GM12878 (cell line): ENCODE results near the gene SUB1. TPM values are rescaled to one million over a fixed set of nuclear protein-coding genes. Genes with fewer than 3 reads are reported as not detected.
A peak's percentile ranks its signal among the peaks of the same experiment; 100 is the strongest.

Source experiments
- ATAC-seq: fragments of 200-7000 bp; cut with Tn5 transposase; 3 replicates; pipeline ENCODE4 v1.9.1; 2020; ENCODE audit warnings: mild to moderate bottlenecking, moderate library complexity
- BruUV-seq: library from RNA; stranded (reverse); fragments of 400-500 nt; replicated peaks from 2 replicates; lab custom pipeline; 2021; lab: Mats Ljungman, UMichigan
- CTCF ChIA-PET: fragments of 300-600 bp; sonication (Branson Sonifier 250); formaldehyde crosslinking; extraction: SDS; loops from one replicate; lab custom pipeline; 2021; ENCODE audit warnings: inconsistent platforms; lab: Yijun Ruan, JAX
- POLR2A ChIA-PET: fragments of 350-600 bp; formaldehyde crosslinking; extraction: SDS; loops from one replicate; lab custom pipeline; 2021; ENCODE audit warnings: inconsistent platforms; lab: Charles Lee
- RAD21 ChIA-PET: fragments of 300-600 bp; sonication (Branson Sonifier 250); formaldehyde crosslinking; loops from one replicate; lab custom pipeline; 2023; ENCODE audit warnings: antibody characterized with exemption; ENCODE audit not compliant: unreplicated experiment; lab: Charles Lee
- SMC1A ChIA-PET: fragments of 300-600 bp; sonication (Branson Sonifier 250); formaldehyde crosslinking; loops from one replicate; lab custom pipeline; 2023; ENCODE audit not compliant: unreplicated experiment, uncharacterized antibody; lab: Charles Lee
- DNase-seq: peaks from one replicate; pipeline ENCODE4 v3.0.0-alpha.2; 2011; ENCODE audit warnings: low read depth, low spot score
- FAIRE-seq: peaks from 3 replicates; lab custom pipeline; 2011; peaks lifted over from hg19 to GRCh38; lab: Jason Lieb, UNC
- H2AFZ ChIP-seq: 2 replicates; pipeline ENCODE4 v1.6.0; 2011; ENCODE audit warnings: low read depth, low read length, control low read depth; ENCODE audit not compliant: control insufficient read depth
- H3K27ac ChIP-seq: 2 replicates; pipeline ENCODE4 v1.5.1; 2011; ENCODE audit warnings: control low read depth; ENCODE audit not compliant: control insufficient read depth, insufficient read depth
- H3K27me3 ChIP-seq, 2 experiments: replicated peaks in 1 of 2; 2 replicates each; pipeline versions ENCODE4 v1.6.0 to v1.6.1; 2011; ENCODE audit warnings: low read length in 1 of 2; ENCODE audit not compliant: control insufficient read depth in 2 of 2, insufficient read depth in 2 of 2
- H3K36me3 ChIP-seq, 2 experiments: 2 replicates each; pipeline ENCODE4 v1.5.1; 2011; ENCODE audit warnings: low read length in 1 of 2; ENCODE audit not compliant: control insufficient read depth in 2 of 2, insufficient read depth in 2 of 2
- H3K4me1 ChIP-seq: 2 replicates; pipeline ENCODE4 v1.6.1; 2011; ENCODE audit warnings: mild to moderate bottlenecking, low read length, moderate library complexity, mixed read lengths; ENCODE audit not compliant: control insufficient read depth, insufficient read depth
- H3K4me2 ChIP-seq: 2 replicates; pipeline ENCODE4 v1.6.0; 2011; ENCODE audit warnings: control low read depth; ENCODE audit not compliant: control insufficient read depth, insufficient read depth
- H3K4me3 ChIP-seq: fragments of 200-600 bp; sonication (generic); 2 replicates; pipeline ENCODE4 v1.5.1; 2016
- H3K79me2 ChIP-seq: 2 replicates; pipeline ENCODE4 v1.6.0; 2011; ENCODE audit warnings: low read length; ENCODE audit not compliant: control insufficient read depth, insufficient read depth
- H3K9ac ChIP-seq: 2 replicates; pipeline ENCODE4 v1.8.0; 2011; ENCODE audit warnings: low read length, control low read depth, mixed read lengths; ENCODE audit not compliant: control insufficient read depth, insufficient read depth
- H3K9me3 ChIP-seq: replicated peaks from 3 replicates; pipeline ENCODE4 v1.5.1; 2011; ENCODE audit warnings: mild to moderate bottlenecking, low read length; ENCODE audit not compliant: control insufficient read depth, insufficient read depth
- H4K20me1 ChIP-seq: 2 replicates; pipeline ENCODE4 v1.6.0; 2011; ENCODE audit not compliant: control insufficient read depth, insufficient read depth
- CEBPB ChIP-seq, 2 experiments: fragments of 150-350 bp in 1 of 2; IDR thresholded peaks; 2 replicates each; pipeline ENCODE4 v1.6.1; 2012 to 2014; ENCODE audit warnings: low read depth in 2 of 2, low read length in 2 of 2, borderline replicate concordance in 1 of 2, inconsistent platforms in 1 of 2
- CHD1 ChIP-seq: IDR thresholded peaks from 2 replicates; pipeline ENCODE4 v1.6.1; 2012; ENCODE audit warnings: low read depth, low read length, improper control_type of control experiment
- CHD4 ChIP-seq: fragments of 200-600 bp; sonication (generic); IDR thresholded peaks from 2 replicates; pipeline ENCODE4 v1.6.1; 2016; ENCODE audit warnings: mild to moderate bottlenecking
- E4F1 ChIP-seq: fragments of 450-650 bp; IDR thresholded peaks from 2 replicates; pipeline ENCODE4 v1.6.1; 2018; ENCODE audit warnings: borderline replicate concordance, mild to moderate bottlenecking; ENCODE audit not compliant: partially characterized antibody
- ESRRA ChIP-seq: IDR thresholded peaks from 2 replicates; pipeline ENCODE4 v1.6.1; 2012; ENCODE audit warnings: mild to moderate bottlenecking, low read length, improper control_type of control experiment
- IKZF1 ChIP-seq: fragments of 450-650 bp; conservative IDR thresholded peaks from 2 replicates; pipeline ENCODE4 v1.6.1; 2017; ENCODE audit warnings: antibody characterized with exemption, mild to moderate bottlenecking
- IRF4 ChIP-seq: IDR thresholded peaks from 2 replicates; pipeline ENCODE4 v1.6.1; 2011; ENCODE audit warnings: low read depth, low read length
- KLF5 ChIP-seq: fragments of 450-650 bp; IDR thresholded peaks from 2 replicates; pipeline ENCODE4 v1.6.1; 2014; ENCODE audit warnings: mild to moderate bottlenecking; ENCODE audit not compliant: partially characterized antibody
- MTA2 ChIP-seq: fragments of 450-650 bp; IDR thresholded peaks from 2 replicates; pipeline ENCODE4 v1.6.1; 2016; ENCODE audit warnings: low read depth, mild to moderate bottlenecking, moderate library complexity
- MTA3 ChIP-seq: IDR thresholded peaks from 2 replicates; pipeline ENCODE4 v1.6.1; 2012; ENCODE audit warnings: low read length, inconsistent platforms, borderline replicate concordance
- MXI1 ChIP-seq: fragments of 150-350 bp; IDR thresholded peaks from 2 replicates; pipeline ENCODE4 v1.6.1; 2011; ENCODE audit warnings: low read depth, mild to moderate bottlenecking, inconsistent platforms, low read length, improper control_type of control experiment
- NRF1 ChIP-seq: conservative IDR thresholded peaks from 2 replicates; pipeline ENCODE4 v1.6.1; 2011; ENCODE audit warnings: mild to moderate bottlenecking, low read depth, low read length, improper control_type of control experiment
- RAD21 ChIP-seq: IDR thresholded peaks from 2 replicates; pipeline ENCODE4 v1.6.1; 2011; ENCODE audit warnings: mild to moderate bottlenecking, low read depth, low read length, moderate library complexity; ENCODE audit not compliant: insufficient read depth
- SRF ChIP-seq, 2 experiments: IDR thresholded peaks; 2 replicates each; pipeline ENCODE4 v1.6.1; 2011; ENCODE audit warnings: low read depth in 2 of 2, low read length in 2 of 2, mild to moderate bottlenecking in 1 of 2, moderate library complexity in 1 of 2
- TCF3 ChIP-seq: IDR thresholded peaks from 2 replicates; pipeline ENCODE4 v1.6.1; 2012; ENCODE audit warnings: low read depth, mild to moderate bottlenecking, low read length, borderline replicate concordance; ENCODE audit not compliant: insufficient read depth
- USF1 ChIP-seq: IDR thresholded peaks from 2 replicates; pipeline ENCODE4 v1.6.1; 2011; ENCODE audit warnings: borderline replicate concordance, low read depth, mild to moderate bottlenecking, moderate library complexity, mixed read lengths, low read length; ENCODE audit not compliant: insufficient read depth; ENCODE audit errors: extremely low read length
- WGBS: methylation state at CpG from one replicate; pipeline ENCODE4 v1.1.6; 2016; ENCODE audit warnings: low lambda C conversion rate; ENCODE audit not compliant: insufficient replicate concordance, insufficient coverage; ENCODE audit errors: missing lambda C conversion rate; 5-methylcytosine and 5-hydroxymethylcytosine counted together
- in situ Hi-C: fragments of 300-500 bp; cut with MboI; formaldehyde crosslinking; loops from 9 replicates; pipeline ENCODE4 v1.14.3; 2018; ENCODE audit warnings: mixed read lengths
- intact Hi-C: fragments of 100-400 bp; cut with micrococcal nuclease; formaldehyde crosslinking; loops from one replicate; pipeline ENCODE4 v1.14.2; 2022; ENCODE audit not compliant: unreplicated experiment
- polyA plus RNA-seq, 11 experiments: library from polyadenylated mRNA; depleted of rRNA in 4 of 11; unstranded in 6 of 11; stranded (reverse) in 5 of 11; fragments of >200 nt; fragmentation: Nextera tagmentation in 4 of 11; fragmentation: Illumina TruSeq in 1 of 11; extraction: Ambion mirVana in 4 of 11; extraction: Trizol in 1 of 11; gene quantifications; 1 replicate in 1 of 11; 2 replicates in 10 of 11; pipeline versions ENCODE4 v1.2.1 to v1.2.3, GENCODE V29; 2011 to 2016; ENCODE audit warnings: inconsistent platforms in 2 of 11, missing spikeins in 2 of 11, low read depth in 1 of 11
- total RNA-seq, 4 experiments: library from RNA; depleted of rRNA in 3 of 4; stranded (reverse); fragments of >200 nt in 3 of 4; fragmentation: Illumina TruSeq in 1 of 4; extraction: Trizol in 1 of 4; gene quantifications; 2 replicates each; pipeline versions ENCODE4 v1.2.1 to v1.2.3, GENCODE V29; 2013 to 2021
- TF ChIP-seq, protein P1 (sequence below): fragments of 450-650 bp; IDR thresholded peaks from 2 replicates; pipeline ENCODE4 v1.6.1; 2017; ENCODE audit warnings: borderline replicate concordance

SUB1 gene
- total and polyA plus RNA-seq, 10 of the 15 experiments (the other 5 are each of a cell fraction or from before 2014, with no cell fraction given): 468 to 2,785 (median 1,145) TPM

DNA sequence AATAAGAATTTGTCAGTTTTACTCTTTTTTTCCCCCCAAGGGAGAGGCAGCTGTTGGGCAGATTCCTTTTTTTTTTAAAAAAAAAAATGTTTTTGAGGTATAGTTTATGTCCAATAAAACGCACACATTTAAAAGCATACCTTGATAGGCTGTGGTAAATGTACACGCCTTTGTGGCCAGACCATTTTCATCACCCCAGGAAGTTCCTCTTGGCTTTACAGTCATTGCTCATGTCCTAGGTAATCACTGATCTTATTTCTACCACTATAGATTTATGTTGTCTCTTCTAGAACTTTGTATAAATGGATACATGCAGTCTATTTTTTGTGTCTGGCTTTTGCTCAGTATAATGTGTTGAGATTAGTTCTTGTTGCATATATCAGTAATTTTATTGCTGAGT, 9.8 kb downstream of the SUB1 start (continued):
- TF ChIP-seq E4F1: no peak
- no peak for TF ChIP-seq IKZF1
- no peak for TF ChIP-seq NRF1
- no peak for TF ChIP-seq CHD4
- no peak for TF ChIP-seq CEBPB (IDR thresholded peaks at IDR 0.05; ENCODE audit: borderline replicate concordance in 1 of 2, low read depth in 2 of 2, low read length in 2 of 2)
- TF ChIP-seq, protein P1, sequence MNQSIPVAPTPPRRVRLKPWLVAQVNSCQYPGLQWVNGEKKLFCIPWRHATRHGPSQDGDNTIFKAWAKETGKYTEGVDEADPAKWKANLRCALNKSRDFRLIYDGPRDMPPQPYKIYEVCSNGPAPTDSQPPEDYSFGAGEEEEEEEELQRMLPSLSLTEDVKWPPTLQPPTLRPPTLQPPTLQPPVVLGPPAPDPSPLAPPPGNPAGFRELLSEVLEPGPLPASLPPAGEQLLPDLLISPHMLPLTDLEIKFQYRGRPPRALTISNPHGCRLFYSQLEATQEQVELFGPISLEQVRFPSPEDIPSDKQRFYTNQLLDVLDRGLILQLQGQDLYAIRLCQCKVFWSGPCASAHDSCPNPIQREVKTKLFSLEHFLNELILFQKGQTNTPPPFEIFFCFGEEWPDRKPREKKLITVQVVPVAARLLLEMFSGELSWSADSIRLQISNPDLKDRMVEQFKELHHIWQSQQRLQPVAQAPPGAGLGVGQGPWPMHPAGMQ: no peak
- TF ChIP-seq, all 136 proteins: peak for 0

- Histone ChIP-seq H2AFZ (no peak overlapping the region), H3K79me2 (peaks cover 82% of the 10 kb centered on the region), H3K9ac (no peak overlapping the region), H3K4me3 (0 out of 2 replicates have a peak overlapping the region, but pooled peaks have one; percentile 21), H3K9me3 (no peaks in the 10 kb centered on the region), H3K27me3 (no peaks in the 10 kb centered on the region), H3K4me1 (no peaks in the 10 kb centered on the region; the same call in none of the 2 replicates), H3K27ac (0 out of 2 replicates have a peak overlapping the region, but pooled peaks have one; percentile 28), H3K36me3 (peaks cover 16 to 78% of the 10 kb centered on the region in 2 experiments), H3K4me2 (peak overlapping the region; percentile 54; the same call in 1 of the 2 replicates), H4K20me1 (peaks cover 10% of the 10 kb centered on the region)
- ChIA-PET SMC1A (interaction anchor here (0.9 to 3.8 kb wide), 6 partner anchors 15 to 214 kb away, joined by 3 to 25 read pairs (median 4); no protein-coding TSS in a partner anchor), CTCF (interaction anchor here (1.4 kb wide), 1 partner anchor 15 kb away, joined by 5 read pairs; no protein-coding TSS in a partner anchor), RAD21 (interaction anchor here (1.2 to 1.3 kb wide), 2 partner anchors 107 to 198 kb away, joined by 3 read pairs; no protein-coding TSS in a partner anchor), POLR2A (interaction anchor here (0.6 kb wide), 1 partner anchor 108 kb away, joined by 6 read pairs; no protein-coding TSS in a partner anchor)
- intact Hi-C loops (loop anchor here (5.0 kb wide), 1 partner anchor 155 kb away; the partner anchor contains the start of gene ZFR), in situ Hi-C loops (no loop called here)
- no peak for DNase-seq
- no peak for FAIRE-seq
- peak; percentile 13; the same call in 2 of the 3 replicates for ATAC-seq
- WGBS: 50% methylated on average over 2 of the region's 2 CpGs
- no TSS peak for BruUV-seq
- TF ChIP-seq MXI1: no peak
- no peak for TF ChIP-seq RAD21
- no peak for TF ChIP-seq CHD1
- TF ChIP-seq MTA2: no peak
- no peak for TF ChIP-seq ESRRA
- no peak for TF ChIP-seq KLF5
- no peak for TF ChIP-seq USF1
- no peak for TF ChIP-seq SRF (IDR thresholded peaks at IDR 0.05; ENCODE audit: low read depth in 2 of 2, low read length in 2 of 2)
- no peak for TF ChIP-seq TCF3
- no peak for TF ChIP-seq MTA3
- no peak for TF ChIP-seq IRF4
Observed at GRCh38 chr5:32597041-32597629, 11.8 kb downstream of the SUB1 start.
